ENCODE data around the gene PAK1.
"Not testable (repeated sequence)": the region's sequence is repeated elsewhere in the genome, so short reads cannot be mapped to it uniquely, and the experiment has no call there.

PAK1 gene

GRCh38 chr11:77401486-77402217, 72.2 kb downstream of the PAK1 start:
- DNase-seq: no peak

- no peak for DNase-seq
Measured at GRCh38 chr11:77400775-77401449, 73.0 kb downstream of the PAK1 start.

GRCh38 chr11:77400271-77400670, 73.6 kb downstream of the PAK1 start:
- no peak for DNase-seq

GRCh38 chr11:77397631-77398030, 76.3 kb downstream of the PAK1 start:
- DNase-seq: no peak

GRCh38 chr11:77396911-77397310, 77.0 kb downstream of the PAK1 start:
- DNase-seq: no peak

GRCh38 chr11:77396305-77396704, 77.6 kb downstream of the PAK1 start:
- DNase-seq: no peak

- DNase-seq: no peak
Measured at GRCh38 chr11:77395460-77396173, 78.3 kb downstream of the PAK1 start.

GRCh38 chr11:77392842-77393241, 81.1 kb downstream of the PAK1 start:
- DNase-seq: no peak

- DNase-seq: no peak
Measured at GRCh38 chr11:77387701-77388100, 86.2 kb downstream of the PAK1 start.

- DNase-seq: no peak
Measured at GRCh38 chr11:77386178-77386577, 87.7 kb downstream of the PAK1 start.

GRCh38 chr11:77385255-77385771, 88.6 kb downstream of the PAK1 start:
- DNase-seq: not testable (repeated sequence)

- DNase-seq: no peak
Measured at GRCh38 chr11:77384571-77384970, 89.3 kb downstream of the PAK1 start.

GRCh38 chr11:77383349-77383748, 90.5 kb downstream of the PAK1 start:
- not testable (repeated sequence) for DNase-seq

- no peak for DNase-seq
Measured at GRCh38 chr11:77381729-77382665, 91.9 kb downstream of the PAK1 start.

GRCh38 chr11:77379934-77380333, 94.0 kb downstream of the PAK1 start:
- DNase-seq: no peak

- DNase-seq: no peak
Measured at GRCh38 chr11:77379253-77379652, 94.6 kb downstream of the PAK1 start.

GRCh38 chr11:77377734-77378133, 96.2 kb downstream of the PAK1 start:
- no peak for DNase-seq

- no peak for DNase-seq
Measured at GRCh38 chr11:77375107-77375506, 98.8 kb downstream of the PAK1 start.

GRCh38 chr11:77374611-77375031, 99.3 kb downstream of the PAK1 start:
- no peak for DNase-seq

GRCh38 chr11:77374108-77374507, 99.8 kb downstream of the PAK1 start:
- no peak for DNase-seq

- no peak for DNase-seq
Measured at GRCh38 chr11:77372726-77373125, 101.2 kb downstream of the PAK1 start.

- DNase-seq: no peak
Measured at GRCh38 chr11:77371646-77372045, 102.2 kb downstream of the PAK1 start.

GRCh38 chr11:77370217-77370616, 103.7 kb downstream of the PAK1 start:
- peak; percentile 33 for DNase-seq
